SJSA1 (cell line): Measurements from ENCODE around the gene KNOP1. TPM values are rescaled to one million over a fixed set of nuclear protein-coding genes. Genes with fewer than 3 reads are reported as not detected.

Experiments
- total RNA-seq: library from RNA; depleted of rRNA; stranded (reverse); fragments of >200 nt; shearing (Covaris generic); gene quantifications from 2 replicates; pipeline ENCODE4 v1.2.3, GENCODE V29; 2014; rRNA removed

Gene KNOP1
- total RNA-seq, 1 experiment from 2014 or later = 23.1 TPM

Other genes with a start within 250 kb of the KNOP1 start
- 39.6 and 48.2 TPM in 2 replicates for gene GDE1, start 196.1 kb downstream of the KNOP1 start, total RNA-seq
- gene CCP110, start 194.3 kb downstream of the KNOP1 start, total RNA-seq = 20.0 and 28.3 TPM in 2 replicates
- gene VPS35L, start 162.5 kb downstream of the KNOP1 start, total RNA-seq = 20.9 and 23.7 TPM in 2 replicates
- gene IQCK, start within 50 bp of the KNOP1 start, total RNA-seq = 1.8 and 10.5 TPM in 2 replicates
- 5.8 and 12.1 TPM in 2 replicates for gene GPRC5B, start 166.6 kb upstream of the KNOP1 start, total RNA-seq